ENCODE measurements around the gene MSX2. TPM values are rescaled to one million over a fixed set of nuclear protein-coding genes. Genes with fewer than 3 reads are reported as not detected.

The MSX2 gene
- 0.23 and 3.0 TPM in 2 replicates for total RNA-seq

DNA sequence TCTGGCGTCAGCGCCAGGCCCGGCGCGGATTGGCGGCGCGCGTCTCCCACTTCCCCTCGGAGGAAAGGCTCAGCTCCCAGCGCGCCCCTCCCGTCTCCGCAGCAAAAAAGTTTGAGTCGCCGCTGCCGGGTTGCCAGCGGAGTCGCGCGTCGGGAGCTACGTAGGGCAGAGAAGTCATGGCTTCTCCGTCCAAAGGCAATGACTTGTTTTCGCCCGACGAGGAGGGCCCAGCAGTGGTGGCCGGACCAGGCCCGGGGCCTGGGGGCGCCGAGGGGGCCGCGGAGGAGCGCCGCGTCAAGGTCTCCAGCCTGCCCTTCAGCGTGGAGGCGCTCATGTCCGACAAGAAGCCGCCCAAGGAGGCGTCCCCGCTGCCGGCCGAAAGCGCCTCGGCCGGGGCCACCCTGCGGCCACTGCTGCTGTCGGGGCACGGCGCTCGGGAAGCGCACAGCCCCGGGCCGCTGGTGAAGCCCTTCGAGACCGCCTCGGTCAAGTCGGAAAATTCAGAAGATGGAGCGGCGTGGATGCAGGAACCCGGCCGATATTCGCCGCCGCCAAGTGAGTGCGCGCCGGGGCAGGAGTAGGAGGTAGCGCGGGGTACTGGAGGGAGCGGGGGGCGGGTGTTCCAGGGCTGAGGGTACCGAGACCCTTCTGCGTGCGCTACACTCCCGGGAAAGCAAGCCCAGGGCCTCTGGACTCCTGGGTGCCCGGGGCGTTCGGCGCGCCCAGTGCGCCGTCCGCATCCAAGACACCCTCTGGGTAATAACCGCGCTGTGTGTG, at the start of gene MSX2:
MSX2 (plus strand) TSS at position 99 of the 777 bp plus-strand sequence; CDS start at position 177, 78 bp downstream.

